Body of pancreas (tissue), 4 donors: ENCODE data around the gene MAN1B1.

Experiments used
- CTCF ChIP-seq, 7 experiments: fragments of 450-650 bp in 4 of 7; fragments of 200-600 bp in 3 of 7; sonication (generic) in 3 of 7; IDR thresholded peaks; one replicate each; pipeline ENCODE4 v1.5.1; 2016 to 2019; ENCODE audit warnings: antibody characterized with exemption in 7 of 7
- POLR2A ChIP-seq, 3 donors: fragments of 450-650 bp; IDR thresholded peaks; one replicate each; pipeline ENCODE4 v1.6.1; 2016; ENCODE audit warnings: antibody characterized with exemption in 3 of 3, mild to moderate bottlenecking in 2 of 3

- TF ChIP-seq CTCF (IDR thresholded peaks at IDR 0.05) = no peak
- TF ChIP-seq POLR2A (IDR thresholded peaks at IDR 0.05) = no peak
These were observed 71.8 kb downstream of the MAN1B1 start for GRCh38 chr9:137158625-137159024.
